ENCODE measurements around the gene RASA3. TPM values are rescaled to one million over a fixed set of nuclear protein-coding genes. Genes with fewer than 3 reads are reported as not detected.
A peak's percentile ranks its signal among the peaks of the same experiment; 100 is the strongest.

RASA3 gene
- total RNA-seq, 3 donors from 2014 or later (not counting 1 experiment from before 2014, with no cell fraction given), result 252 to 277 (median 274) TPM

GRCh38 chr13:113948034-113948742, 184.2 kb downstream of the RASA3 start:
- Histone ChIP-seq H3K9me3 (ENCODE audit: control insufficient read depth, insufficient read depth, low read length) (no peaks in the 10 kb centered on the region), H3K27me3 (ENCODE audit: control insufficient read depth, insufficient read depth, low read length) (no peaks in the 10 kb centered on the region), H3K4me1 (ENCODE audit: control insufficient read depth, insufficient read depth, low read length) (peaks cover 18% of the 10 kb centered on the region), H3K36me3 (ENCODE audit: control insufficient read depth, insufficient read depth, low read length) (no peaks in the 10 kb centered on the region), H3K27ac (ENCODE audit: low read length) (no peak overlapping the region), H3K4me3 (ENCODE audit: low read length) (no peak overlapping the region)
- 41% methylated on average over 14 of the region's 14 CpGs for WGBS (ENCODE audit: insufficient coverage)
- intact Hi-C loops (cut with micrococcal nuclease), result no loop called here
- no peak overlapping the region for H3K4me3 Mint-ChIP-seq
- H3K27ac Mint-ChIP-seq, result peak overlapping the region in 1 of 2 donors; percentile 56
- ATAC-seq (peak in 2 of 3 donors; percentile 12 to 35), DNase-seq (no peak)
- TF ChIP-seq CTCF (IDR thresholded peaks at IDR 0.05), result no peak
- no peaks in the 10 kb centered on the region for H3K36me3 Mint-ChIP-seq
- H3K9me3 Mint-ChIP-seq, result no peaks in the 10 kb centered on the region
- H3K27me3 Mint-ChIP-seq (ENCODE audit: low read depth in 2 of 2), result no peaks in the 10 kb centered on the region
- H3K4me1 Mint-ChIP-seq, result peaks cover 10 to 45% of the 10 kb centered on the region in 2 donors

- peak overlapping the region in 1 of 2 donors; percentile 56 for H3K27ac Mint-ChIP-seq
- TF ChIP-seq CTCF (IDR thresholded peaks at IDR 0.05), result no peak
- ATAC-seq, result no peak
- Histone ChIP-seq H3K9me3 (ENCODE audit: control insufficient read depth, insufficient read depth, low read length) (no peaks in the 10 kb centered on the region), H3K27ac (ENCODE audit: low read length) (no peak overlapping the region), H3K4me1 (ENCODE audit: control insufficient read depth, insufficient read depth, low read length) (peaks cover 18% of the 10 kb centered on the region), H3K27me3 (ENCODE audit: control insufficient read depth, insufficient read depth, low read length) (no peaks in the 10 kb centered on the region), H3K4me3 (ENCODE audit: low read length) (no peak overlapping the region), H3K36me3 (ENCODE audit: control insufficient read depth, insufficient read depth, low read length) (no peaks in the 10 kb centered on the region)
- no peak for DNase-seq
- WGBS (ENCODE audit: insufficient coverage), result 80% methylated on average over 17 of the region's 17 CpGs
- H3K9me3 Mint-ChIP-seq, result no peaks in the 10 kb centered on the region
- peaks cover 10 to 45% of the 10 kb centered on the region in 2 donors for H3K4me1 Mint-ChIP-seq
- no peak overlapping the region for H3K4me3 Mint-ChIP-seq
- intact Hi-C loops (cut with micrococcal nuclease), result no loop called here
- H3K36me3 Mint-ChIP-seq, result no peaks in the 10 kb centered on the region
- H3K27me3 Mint-ChIP-seq (ENCODE audit: low read depth in 2 of 2), result no peaks in the 10 kb centered on the region
Measured at GRCh38 chr13:113947311-113948033, 185.0 kb downstream of the RASA3 start.

- H3K27ac Mint-ChIP-seq, result peak overlapping the region in 1 of 2 donors; percentile 48
- no peaks in the 10 kb centered on the region for H3K9me3 Mint-ChIP-seq
- 87% methylated on average over 26 of the region's 26 CpGs for WGBS (ENCODE audit: insufficient coverage)
Measured at GRCh38 chr13:113946409-113947181, 185.8 kb downstream of the RASA3 start.

More at GRCh38 chr13:113946409-113947181, 185.8 kb downstream of the RASA3 start:
- ATAC-seq, result no peak
- no peak for DNase-seq
- peaks cover 10 to 43% of the 10 kb centered on the region in 2 donors for H3K4me1 Mint-ChIP-seq
- H3K4me3 ChIP-seq (ENCODE audit: low read length), result no peak overlapping the region
- H3K36me3 ChIP-seq (ENCODE audit: control insufficient read depth, insufficient read depth, low read length), result no peaks in the 10 kb centered on the region
- no peaks in the 10 kb centered on the region for H3K27me3 Mint-ChIP-seq (ENCODE audit: low read depth in 2 of 2)
- H3K9me3 ChIP-seq (ENCODE audit: control insufficient read depth, insufficient read depth, low read length), result no peaks in the 10 kb centered on the region
- intact Hi-C loops (cut with micrococcal nuclease), result no loop called here
- no peak overlapping the region for H3K4me3 Mint-ChIP-seq
- no peaks in the 10 kb centered on the region for H3K36me3 Mint-ChIP-seq
- no peak overlapping the region for H3K27ac ChIP-seq (ENCODE audit: low read length)
- H3K27me3 ChIP-seq (ENCODE audit: control insufficient read depth, insufficient read depth, low read length), result no peaks in the 10 kb centered on the region
- H3K4me1 ChIP-seq (ENCODE audit: control insufficient read depth, insufficient read depth, low read length), result peaks cover 17% of the 10 kb centered on the region
- TF ChIP-seq CTCF (IDR thresholded peaks at IDR 0.05), result no peak

Measured in natural killer cell (primary cell).